IPS-NIHi7 (cell line): Measurements from ENCODE around the gene GLP2R.

ENCODE experiments used
- DNase-seq: peaks from one replicate; pipeline ENCODE4 v3.0.0; 2012; ENCODE audit warnings: mixed read lengths; ENCODE audit errors: extremely low spot score

The GLP2R gene

GRCh38 chr17:9922012-9922848 lies 96.5 kb downstream of the GLP2R start:
- no peak for DNase-seq

GRCh38 chr17:9924735-9925191 lies 99.0 kb downstream of the GLP2R start:
- DNase-seq, result peak; percentile 76

- no peak for DNase-seq
These were observed 99.7 kb downstream of the GLP2R start for GRCh38 chr17:9925457-9925856.

- DNase-seq, result no peak
These were observed 100.6 kb downstream of the GLP2R start for GRCh38 chr17:9926150-9926804.

GRCh38 chr17:9928601-9929333 lies 103.0 kb downstream of the GLP2R start:
- DNase-seq, result peak; percentile 75

GRCh38 chr17:9929871-9930270 lies 104.1 kb downstream of the GLP2R start:
- DNase-seq, result no peak

- no peak for DNase-seq
These were observed 105.5 kb downstream of the GLP2R start for GRCh38 chr17:9931144-9931741.

- DNase-seq, result no peak
These were observed 106.8 kb downstream of the GLP2R start for GRCh38 chr17:9932491-9932890.

GRCh38 chr17:9934331-9934730 lies 108.6 kb downstream of the GLP2R start:
- DNase-seq, result no peak

- no peak for DNase-seq
These were observed 109.7 kb downstream of the GLP2R start for GRCh38 chr17:9935408-9935807.

- DNase-seq, result no peak
These were observed 110.4 kb downstream of the GLP2R start for GRCh38 chr17:9936095-9936494.

- DNase-seq, result no peak
These were observed 111.6 kb downstream of the GLP2R start for GRCh38 chr17:9937241-9937761.

- no peak for DNase-seq
These were observed 112.2 kb downstream of the GLP2R start for GRCh38 chr17:9937901-9938300.

- no peak for DNase-seq
These were observed 113.0 kb downstream of the GLP2R start for GRCh38 chr17:9938764-9939163.

GRCh38 chr17:9940841-9941240 lies 115.1 kb downstream of the GLP2R start:
- DNase-seq, result no peak

- no peak for DNase-seq
These were observed 115.6 kb downstream of the GLP2R start for GRCh38 chr17:9941305-9941704.
